Peyer's patch (tissue), 4 donors: ENCODE results near the gene PROM2. TPM values are rescaled to one million over a fixed set of nuclear protein-coding genes. Genes with fewer than 3 reads are reported as not detected.
"Not testable (repeated sequence)": the region's sequence is repeated elsewhere in the genome, so short reads cannot be mapped to it uniquely, and the experiment has no call there.

ENCODE experiments used
- DNase-seq, 3 donors: peaks; one replicate each; pipeline ENCODE4 v3.0.0-alpha.2; 2017 to 2019
- H3K27ac ChIP-seq, 4 donors: fragments of 200-600 bp; sonication (generic); one replicate each; pipeline ENCODE4 v1.5.1; 2016 to 2019
- H3K27me3 ChIP-seq, 2 donors: fragments of 200-600 bp; sonication (generic); one replicate each; pipeline ENCODE4 v1.5.1; 2019
- H3K36me3 ChIP-seq, 3 donors: fragments of 200-600 bp; sonication (generic); one replicate each; pipeline ENCODE4 v1.5.1; 2016 to 2019
- H3K4me1 ChIP-seq, 4 donors: fragments of 200-600 bp; sonication (generic); one replicate each; pipeline ENCODE4 v1.5.1; 2016 to 2019
- H3K4me3 ChIP-seq, 4 donors: fragments of 200-600 bp; sonication (generic); 1 replicate in 3 of 4; 2 replicates in 1 of 4; pipeline ENCODE4 v1.5.1; 2016 to 2019; ENCODE audit warnings: mild to moderate bottlenecking in 1 of 4
- H3K9me3 ChIP-seq, 4 donors: fragments of 200-600 bp; sonication (generic); one replicate each; pipeline ENCODE4 v1.5.1; 2016 to 2019; ENCODE audit warnings: mild to moderate bottlenecking in 1 of 4
- POLR2A ChIP-seq, 2 donors: fragments of 450-650 bp; IDR thresholded peaks; one replicate each; pipeline ENCODE4 v1.5.1; 2017; ENCODE audit warnings: antibody characterized with exemption in 2 of 2, mild to moderate bottlenecking in 2 of 2, moderate library complexity in 2 of 2
- total RNA-seq, 4 donors: library from RNA; depleted of rRNA; stranded (reverse); fragments of >200 nt; gene quantifications; one replicate each; pipeline ENCODE4 v1.1.0, GENCODE V29; 2016
- TF ChIP-seq, protein P1 (sequence below), 6 experiments: fragments of 450-650 bp in 4 of 6; fragments of 200-600 bp in 2 of 6; sonication (generic) in 1 of 6; IDR thresholded peaks; one replicate each; pipeline ENCODE4 v1.5.1; 2017 to 2019; ENCODE audit warnings: antibody characterized with exemption in 6 of 6, mild to moderate bottlenecking in 3 of 6, moderate library complexity in 1 of 6

Gene PROM2
- total RNA-seq, 4 donors from 2014 or later, result 13.1 to 68.9 (median 39.2) TPM

DNA sequence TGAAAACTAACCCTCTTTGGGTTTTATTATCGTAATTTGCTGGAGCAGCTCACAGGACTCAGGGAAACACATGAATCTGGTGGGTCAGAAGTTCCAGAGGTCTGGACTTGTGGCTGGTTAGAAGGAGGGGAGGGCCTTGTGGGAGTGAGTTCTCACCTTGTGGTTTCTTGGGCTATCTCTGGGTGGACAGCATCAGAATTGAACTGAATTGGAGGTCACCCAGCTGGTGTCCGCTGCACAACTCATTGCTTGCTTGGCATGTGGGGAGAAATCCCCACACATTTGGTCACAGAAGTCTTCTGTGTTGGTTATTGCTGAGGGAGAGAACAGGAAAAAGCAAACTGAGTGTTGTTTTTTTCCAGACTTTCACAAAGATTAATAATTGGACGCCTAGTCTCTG, 39.4 kb upstream of the PROM2 start:
- Histone ChIP-seq H3K27ac (no peak overlapping the region), H3K4me1 (no peaks in the 10 kb centered on the region), H3K36me3 (no peaks in the 10 kb centered on the region), H3K4me3 (no peak overlapping the region), H3K9me3 (no peaks in the 10 kb centered on the region), H3K27me3 (no peaks in the 10 kb centered on the region)
- no peak for TF ChIP-seq POLR2A (IDR thresholded peaks at IDR 0.05)
- TF ChIP-seq, protein P1, sequence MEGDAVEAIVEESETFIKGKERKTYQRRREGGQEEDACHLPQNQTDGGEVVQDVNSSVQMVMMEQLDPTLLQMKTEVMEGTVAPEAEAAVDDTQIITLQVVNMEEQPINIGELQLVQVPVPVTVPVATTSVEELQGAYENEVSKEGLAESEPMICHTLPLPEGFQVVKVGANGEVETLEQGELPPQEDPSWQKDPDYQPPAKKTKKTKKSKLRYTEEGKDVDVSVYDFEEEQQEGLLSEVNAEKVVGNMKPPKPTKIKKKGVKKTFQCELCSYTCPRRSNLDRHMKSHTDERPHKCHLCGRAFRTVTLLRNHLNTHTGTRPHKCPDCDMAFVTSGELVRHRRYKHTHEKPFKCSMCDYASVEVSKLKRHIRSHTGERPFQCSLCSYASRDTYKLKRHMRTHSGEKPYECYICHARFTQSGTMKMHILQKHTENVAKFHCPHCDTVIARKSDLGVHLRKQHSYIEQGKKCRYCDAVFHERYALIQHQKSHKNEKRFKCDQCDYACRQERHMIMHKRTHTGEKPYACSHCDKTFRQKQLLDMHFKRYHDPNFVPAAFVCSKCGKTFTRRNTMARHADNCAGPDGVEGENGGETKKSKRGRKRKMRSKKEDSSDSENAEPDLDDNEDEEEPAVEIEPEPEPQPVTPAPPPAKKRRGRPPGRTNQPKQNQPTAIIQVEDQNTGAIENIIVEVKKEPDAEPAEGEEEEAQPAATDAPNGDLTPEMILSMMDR (IDR thresholded peaks at IDR 0.05), result no peak
- DNase-seq, result no peak

DNA sequence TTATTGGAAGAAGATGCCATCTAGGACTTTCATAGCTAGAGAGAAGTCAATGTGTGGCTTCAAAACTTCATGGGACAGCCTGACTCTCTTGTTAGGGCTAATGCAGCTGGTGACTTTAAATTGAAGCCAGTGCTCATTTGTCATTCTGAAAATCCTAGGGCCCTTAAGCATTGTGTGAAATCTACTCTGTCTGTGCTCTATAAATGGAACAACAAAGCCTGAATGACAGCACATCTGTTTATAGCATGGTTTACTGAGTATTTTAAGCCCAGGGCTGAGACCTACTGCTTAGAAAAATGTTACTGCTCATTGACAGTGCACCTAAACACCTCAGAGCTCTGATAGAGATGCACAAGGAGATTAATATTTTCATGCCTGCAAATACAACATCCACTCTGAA, 36.1 kb upstream of the PROM2 start:
- Histone ChIP-seq H3K36me3 (no peaks in the 10 kb centered on the region), H3K4me3 (no peak overlapping the region), H3K27me3 (no peaks in the 10 kb centered on the region), H3K4me1 (no peaks in the 10 kb centered on the region), H3K27ac (no peak overlapping the region), H3K9me3 (peaks cover 0 to 5% (median 2%) of the 10 kb centered on the region in 4 donors)
- no peak for DNase-seq
- TF ChIP-seq, protein P1 (IDR thresholded peaks at IDR 0.05), result no peak

DNA sequence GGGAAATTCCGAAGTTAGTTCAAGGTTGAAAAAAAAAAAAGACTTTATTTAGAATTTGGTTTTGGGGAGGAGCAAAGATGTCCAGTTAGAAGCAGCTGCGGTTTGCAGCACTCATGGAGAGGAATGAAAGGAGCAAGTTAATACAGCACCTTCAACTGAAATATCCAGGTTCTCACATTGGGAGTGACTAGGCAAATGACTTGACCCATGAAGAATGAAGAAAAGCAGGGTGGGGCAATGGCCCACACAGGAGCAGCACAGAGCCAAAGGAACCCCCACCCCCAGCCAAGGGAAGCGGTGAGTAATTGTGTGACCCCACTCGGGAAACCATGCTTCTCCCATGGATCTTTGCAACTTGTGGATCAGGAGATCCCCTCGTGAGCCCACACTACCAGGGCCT, 34.2 kb upstream of the PROM2 start:
- Histone ChIP-seq H3K27me3 (no peaks in the 10 kb centered on the region), H3K9me3 (peaks cover 0 to 5% (median 2%) of the 10 kb centered on the region in 4 donors), H3K27ac (no peak overlapping the region), H3K4me3 (no peak overlapping the region), H3K36me3 (no peaks in the 10 kb centered on the region), H3K4me1 (no peaks in the 10 kb centered on the region)
- TF ChIP-seq, protein P1 (IDR thresholded peaks at IDR 0.05), result no peak
- TF ChIP-seq POLR2A (IDR thresholded peaks at IDR 0.05), result no peak
- no peak for DNase-seq

DNA sequence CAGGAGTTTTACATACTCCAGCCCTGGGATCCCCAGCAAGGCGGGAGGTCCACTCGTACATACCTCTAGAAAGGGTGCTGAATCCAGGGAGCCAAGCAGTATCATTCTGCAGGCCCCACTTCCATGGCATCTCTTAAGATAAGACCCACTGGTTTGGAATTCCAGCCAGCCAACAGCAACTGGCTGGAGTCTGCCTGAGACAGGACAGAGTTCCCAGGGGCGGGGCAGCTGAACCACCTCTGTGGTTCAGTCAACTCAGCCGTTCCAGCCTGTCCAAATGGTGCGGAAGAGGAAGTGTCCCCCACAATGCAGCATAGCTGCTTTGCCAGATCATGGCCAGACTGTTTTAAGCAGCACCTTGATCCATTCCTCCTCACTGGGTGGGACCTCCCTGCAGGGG, 33.7 kb upstream of the PROM2 start:
- H3K36me3 ChIP-seq, result no peaks in the 10 kb centered on the region
- DNase-seq, result no peak
- no peak for TF ChIP-seq POLR2A (IDR thresholded peaks at IDR 0.05)
- TF ChIP-seq, protein P1 (IDR thresholded peaks at IDR 0.05), result no peak
- H3K27me3 ChIP-seq, result no peaks in the 10 kb centered on the region
- no peak overlapping the region for H3K27ac ChIP-seq
- H3K4me1 ChIP-seq, result no peaks in the 10 kb centered on the region
- H3K4me3 ChIP-seq, result no peak overlapping the region
- H3K9me3 ChIP-seq, result peaks cover 0 to 5% (median 2%) of the 10 kb centered on the region in 4 donors

DNA sequence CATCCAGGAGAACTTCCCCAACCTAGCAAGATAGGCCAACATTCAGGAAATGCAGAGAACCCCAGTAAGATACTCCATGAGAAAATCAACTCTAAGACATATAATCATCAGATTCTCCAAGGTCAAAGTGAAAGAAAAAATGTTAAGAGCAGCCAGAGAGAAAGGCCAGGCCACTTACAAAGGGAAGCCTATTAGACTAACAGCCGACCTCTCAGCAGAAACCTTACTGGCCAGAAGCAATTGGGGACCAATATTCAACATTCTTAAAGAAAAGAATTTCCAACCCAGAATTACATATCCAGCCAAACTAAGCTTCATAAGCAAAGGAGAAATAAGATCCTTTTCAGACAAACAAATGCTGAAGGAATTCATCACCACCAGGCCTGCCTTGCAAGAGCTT, 32.2 kb upstream of the PROM2 start:
- H3K9me3 ChIP-seq, H3K27me3 ChIP-seq, H3K27ac ChIP-seq, H3K36me3 ChIP-seq, H3K4me1 ChIP-seq, DNase-seq, H3K4me3 ChIP-seq: not testable (repeated sequence)

DNA sequence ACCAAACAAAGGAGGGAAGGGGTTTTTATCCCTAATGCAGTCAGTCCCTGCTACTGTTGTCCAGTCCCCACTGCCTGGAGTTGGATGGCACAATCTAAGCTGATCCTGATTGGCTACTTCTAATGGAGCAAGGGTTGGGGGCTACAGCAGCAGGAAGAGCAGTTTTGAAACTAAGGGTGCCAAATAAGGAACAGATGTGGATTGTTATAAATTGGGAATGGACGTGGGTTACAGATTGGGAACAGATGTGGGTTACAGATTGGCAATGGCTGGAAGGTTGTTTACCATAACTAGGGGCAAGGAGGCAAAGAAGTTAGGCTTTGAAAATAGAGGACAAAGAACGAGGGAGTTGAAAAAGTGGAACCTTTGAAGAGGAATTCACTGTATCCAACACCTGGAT, 16.0 kb upstream of the PROM2 start:
- Histone ChIP-seq H3K9me3 (peaks cover 0 to 13% (median 0%) of the 10 kb centered on the region in 4 donors), H3K27ac (no peak overlapping the region), H3K4me1 (no peaks in the 10 kb centered on the region), H3K4me3 (no peak overlapping the region), H3K36me3 (no peaks in the 10 kb centered on the region), H3K27me3 (no peaks in the 10 kb centered on the region)
- TF ChIP-seq, protein P1 (IDR thresholded peaks at IDR 0.05), result no peak
- no peak for TF ChIP-seq POLR2A (IDR thresholded peaks at IDR 0.05)
- DNase-seq, result no peak
